SK-N-SH (cell line): ENCODE data around the gene CCM2. TPM values are rescaled to one million over a fixed set of nuclear protein-coding genes. Genes with fewer than 3 reads are reported as not detected.

Experiments used
- CTCF ChIA-PET: fragments of 300-600, 350-600 bp; formaldehyde crosslinking; extraction: SDS; loops from one replicate; lab custom pipeline; 2021; lab: Yijun Ruan, JAX
- POLR2A ChIA-PET: fragments of 350-600 bp; sonication (Branson Sonifier 250); formaldehyde crosslinking; extraction: SDS; loops from one replicate; lab custom pipeline; 2020; ENCODE audit warnings: antibody characterized with exemption, inconsistent platforms; lab: Yijun Ruan, JAX
- DNase-seq: peaks from one replicate; pipeline ENCODE4 v3.0.0; 2012
- H2AFZ ChIP-seq: fragments of 200-600 bp; sonication (generic); 2 replicates; pipeline ENCODE4 v1.8.1; 2016; ENCODE audit warnings: antibody characterized with exemption, mild to moderate bottlenecking, low read depth
- H3F3A ChIP-seq: fragments of 200-600 bp; sonication (generic); replicated peaks from 2 replicates; pipeline ENCODE3; 2016; ENCODE audit warnings: antibody characterized with exemption, mild to moderate bottlenecking; ENCODE audit not compliant: insufficient read depth
- H3K27ac ChIP-seq, 2 experiments: fragments of 200-500 bp in 1 of 2; fragments of 200-600 bp in 1 of 2; sonication (Bioruptor generic) in 1 of 2; sonication (generic), shearing (Covaris generic) in 1 of 2; 2 replicates each; pipeline versions ENCODE4 v1.5.1 to v1.6.1; 2014 to 2016; ENCODE audit warnings: low read depth in 2 of 2, inconsistent platforms in 1 of 2, low read length in 1 of 2, mild to moderate bottlenecking in 1 of 2, mixed read lengths in 1 of 2
- H3K27me3 ChIP-seq: fragments of 200-600 bp; sonication (generic), shearing (Covaris generic); 2 replicates; pipeline ENCODE4 v1.6.1; 2016; ENCODE audit warnings: mixed run types; ENCODE audit not compliant: insufficient read depth
- H3K36me3 ChIP-seq, 2 experiments: fragments of 200-500 bp in 1 of 2; fragments of 200-600 bp in 1 of 2; sonication (Bioruptor generic) in 1 of 2; sonication (generic) in 1 of 2; replicated peaks in 1 of 2; 2 replicates each; pipeline versions ENCODE3 to v1.5.1; 2014 to 2016; ENCODE audit warnings: low read length in 1 of 2, mild to moderate bottlenecking in 1 of 2; ENCODE audit not compliant: insufficient read depth in 2 of 2, control insufficient read depth in 1 of 2
- H3K4me1 ChIP-seq, 2 experiments: fragments of 200-500 bp in 1 of 2; fragments of 200-600 bp in 1 of 2; sonication (Bioruptor generic) in 1 of 2; sonication (generic), shearing (Covaris generic) in 1 of 2; 2 replicates each; pipeline versions ENCODE4 v1.5.1 to v1.6.1; 2014 to 2016; ENCODE audit warnings: low read depth in 1 of 2, low read length in 1 of 2, mixed run types in 1 of 2; ENCODE audit not compliant: insufficient read depth in 2 of 2, control insufficient read depth in 1 of 2
- H3K4me2 ChIP-seq: fragments of 200-600 bp; sonication (generic), shearing (Covaris generic); 2 replicates; pipeline ENCODE4 v1.6.1; 2017; ENCODE audit warnings: mixed run types
- H3K4me3 ChIP-seq, 2 experiments: fragments of 200-500 bp in 1 of 2; fragments of 200-600 bp in 1 of 2; sonication (Bioruptor generic) in 1 of 2; sonication (generic), shearing (Covaris generic) in 1 of 2; 2 replicates each; pipeline versions ENCODE4 v1.5.1 to v1.8.1; 2014 to 2016; ENCODE audit warnings: low read depth in 2 of 2, inconsistent platforms in 1 of 2, low read length in 1 of 2, mild to moderate bottlenecking in 1 of 2, mixed read lengths in 1 of 2, moderate library complexity in 1 of 2
- H3K79me2 ChIP-seq: fragments of 200-600 bp; sonication (generic); 2 replicates; pipeline ENCODE4 v1.8.1; 2017; ENCODE audit warnings: mild to moderate bottlenecking; ENCODE audit not compliant: insufficient read depth
- H3K9ac ChIP-seq: fragments of 200-600 bp; sonication (generic); 2 replicates; pipeline ENCODE4 v1.6.1; 2017; ENCODE audit warnings: mixed run types
- H3K9me2 ChIP-seq: fragments of 200-600 bp; sonication (generic); 2 replicates; pipeline ENCODE4 v1.6.1; 2017; ENCODE audit warnings: mixed run types
- H3K9me3 ChIP-seq: fragments of 200-600 bp; sonication (generic); 2 replicates; pipeline ENCODE4 v1.6.1; 2017; ENCODE audit warnings: mixed run types, mild to moderate bottlenecking, moderate library complexity
- H4K20me1 ChIP-seq: fragments of 200-600 bp; sonication (generic); 2 replicates; pipeline ENCODE4 v1.6.1; 2017; ENCODE audit warnings: mild to moderate bottlenecking, mixed run types; ENCODE audit not compliant: insufficient read depth
- CHD2 ChIP-seq: fragments of 150-350 bp; IDR thresholded peaks from 2 replicates; pipeline ENCODE4 v1.6.1; 2018; ENCODE audit warnings: low read length; ENCODE audit not compliant: partially characterized antibody
- FOSL2 ChIP-seq: IDR thresholded peaks from 2 replicates; pipeline ENCODE4 v1.4.0; 2012; ENCODE audit warnings: low read depth, mild to moderate bottlenecking, moderate library complexity, borderline replicate concordance
- FOXJ3 ChIP-seq: sonication (generic); formaldehyde crosslinking; IDR thresholded peaks from 2 replicates; pipeline ENCODE4 v1.5.1; 2020; ENCODE audit warnings: mild to moderate bottlenecking, missing genetic modification reagents
- FOXM1 ChIP-seq: IDR thresholded peaks from 2 replicates; pipeline ENCODE4 v1.4.0; 2012; ENCODE audit warnings: low read depth, mild to moderate bottlenecking
- GATA2 ChIP-seq: sonication (generic); formaldehyde crosslinking; IDR thresholded peaks from 2 replicates; pipeline ENCODE4 v1.5.0; 2020; ENCODE audit warnings: mild to moderate bottlenecking, missing genetic modification reagents
- JUND ChIP-seq: IDR thresholded peaks from 2 replicates; pipeline ENCODE4 v1.4.0; 2012
- MEF2A ChIP-seq: IDR thresholded peaks from 2 replicates; pipeline ENCODE4 v1.4.0; 2012; ENCODE audit warnings: low read depth, borderline replicate concordance
- MXI1 ChIP-seq: IDR thresholded peaks from 2 replicates; pipeline ENCODE4 v1.6.1; 2012; ENCODE audit warnings: mild to moderate bottlenecking, low read depth, low read length, improper control_type of control experiment
- NFIC ChIP-seq: IDR thresholded peaks from 2 replicates; pipeline ENCODE4 v1.4.0; 2012; ENCODE audit warnings: borderline replicate concordance
- NRF1 ChIP-seq: IDR thresholded peaks from 2 replicates; pipeline ENCODE4 v1.6.1; 2012; ENCODE audit warnings: low read depth, mild to moderate bottlenecking, low read length
- POLR2AphosphoS5 ChIP-seq: IDR thresholded peaks from 2 replicates; pipeline ENCODE4 v1.6.1; 2012; ENCODE audit warnings: low read depth, low read length
- RAD21 ChIP-seq: IDR thresholded peaks from 2 replicates; pipeline ENCODE4 v1.6.1; 2012; ENCODE audit warnings: mild to moderate bottlenecking, low read length
- RFX5 ChIP-seq: IDR thresholded peaks from 2 replicates; pipeline ENCODE4 v1.6.1; 2012; ENCODE audit warnings: mild to moderate bottlenecking, improper control_type of control experiment, low read length
- TAF1 ChIP-seq: IDR thresholded peaks from 2 replicates; pipeline ENCODE4 v1.6.1; 2012; ENCODE audit warnings: low read depth, mild to moderate bottlenecking, low read length, moderate library complexity, borderline replicate concordance
- YY1 ChIP-seq: IDR thresholded peaks from 2 replicates; pipeline ENCODE4 v1.4.0; 2012; ENCODE audit warnings: low read depth, mild to moderate bottlenecking
- WGBS: methylation state at CpG from one replicate; pipeline ENCODE4 v1.1.6; 2017; ENCODE audit warnings: low lambda C conversion rate; 5-methylcytosine and 5-hydroxymethylcytosine counted together
- polyA plus RNA-seq, 3 experiments: library from polyadenylated mRNA; depleted of rRNA; stranded (reverse); fragments of >200 nt; gene quantifications; 2 replicates each; pipeline ENCODE4 v1.2.3, GENCODE V29; 2012
- TF ChIP-seq, protein P1 (sequence below): IDR thresholded peaks from 2 replicates; pipeline ENCODE4 v1.4.0; 2012; ENCODE audit warnings: low read depth, borderline replicate concordance
- TF ChIP-seq, protein P2 (sequence below): fragments of 150-350 bp; IDR thresholded peaks from 2 replicates; pipeline ENCODE4 v1.6.1; 2017; ENCODE audit warnings: antibody characterized with exemption, low read length, low read depth, borderline replicate concordance
- TF ChIP-seq, protein P3 (sequence below): fragments of 200-600 bp; sonication (generic); IDR thresholded peaks from 2 replicates; pipeline ENCODE4 v1.6.1; 2017; ENCODE audit warnings: antibody characterized with exemption, mild to moderate bottlenecking, moderate library complexity
- TF ChIP-seq, protein P4 (sequence below): IDR thresholded peaks from 2 replicates; pipeline ENCODE4; 2012
- TF ChIP-seq, protein P5 (sequence below): fragments of 150-350 bp; IDR thresholded peaks from 2 replicates; pipeline ENCODE4 v1.6.1; 2016; ENCODE audit warnings: mild to moderate bottlenecking, low read depth, low read length

CCM2 gene
- polyA plus RNA-seq, 1 of the 3 experiments (the other 2 are of a cell fraction), result 83.2 TPM

DNA sequence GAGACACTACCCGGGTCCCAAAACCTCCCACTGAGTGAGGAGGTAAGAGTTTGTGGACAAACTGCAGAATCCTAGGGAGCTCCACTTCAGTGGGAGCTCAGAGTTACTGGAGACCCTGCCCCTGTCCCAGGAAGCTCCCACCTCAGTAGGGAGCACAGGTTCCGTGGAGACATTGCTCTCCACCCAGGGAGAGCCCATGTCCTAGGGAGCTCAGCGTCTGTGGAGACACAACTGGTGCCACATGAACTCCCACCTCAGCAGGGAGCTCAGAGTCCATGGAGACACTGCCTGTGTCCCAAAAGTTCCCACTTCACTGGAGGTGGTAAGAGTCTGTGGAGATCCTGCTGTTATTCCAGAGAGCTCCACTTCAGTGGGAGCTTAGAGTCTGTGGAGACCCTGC lies 27.4 kb upstream of the CCM2 start:
- H3K79me2 ChIP-seq, result no peaks in the 10 kb centered on the region
- H3K9me3 ChIP-seq, result no peaks in the 10 kb centered on the region
- no peak overlapping the region for H3K9ac ChIP-seq
- no peak overlapping the region for H3K27ac ChIP-seq
- no peak overlapping the region for H3K4me3 ChIP-seq
- no peak for DNase-seq
- no peaks in the 10 kb centered on the region for H3K36me3 ChIP-seq
- TF ChIP-seq CHD2 (no peak), FOXM1 (no peak), TAF1 (no peak), NFIC (no peak), RFX5 (no peak), FOSL2 (no peak), POLR2AphosphoS5 (no peak), NRF1 (no peak), JUND (no peak), FOXJ3 (CRISPR knock-in tag) (no peak), YY1 (no peak), RAD21 (no peak), MXI1 (no peak), MEF2A (no peak), GATA2 (CRISPR knock-in tag) (no peak)
- TF ChIP-seq, protein P1, sequence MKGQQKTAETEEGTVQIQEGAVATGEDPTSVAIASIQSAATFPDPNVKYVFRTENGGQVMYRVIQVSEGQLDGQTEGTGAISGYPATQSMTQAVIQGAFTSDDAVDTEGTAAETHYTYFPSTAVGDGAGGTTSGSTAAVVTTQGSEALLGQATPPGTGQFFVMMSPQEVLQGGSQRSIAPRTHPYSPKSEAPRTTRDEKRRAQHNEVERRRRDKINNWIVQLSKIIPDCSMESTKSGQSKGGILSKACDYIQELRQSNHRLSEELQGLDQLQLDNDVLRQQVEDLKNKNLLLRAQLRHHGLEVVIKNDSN, result no peak
- TF ChIP-seq, protein P2, sequence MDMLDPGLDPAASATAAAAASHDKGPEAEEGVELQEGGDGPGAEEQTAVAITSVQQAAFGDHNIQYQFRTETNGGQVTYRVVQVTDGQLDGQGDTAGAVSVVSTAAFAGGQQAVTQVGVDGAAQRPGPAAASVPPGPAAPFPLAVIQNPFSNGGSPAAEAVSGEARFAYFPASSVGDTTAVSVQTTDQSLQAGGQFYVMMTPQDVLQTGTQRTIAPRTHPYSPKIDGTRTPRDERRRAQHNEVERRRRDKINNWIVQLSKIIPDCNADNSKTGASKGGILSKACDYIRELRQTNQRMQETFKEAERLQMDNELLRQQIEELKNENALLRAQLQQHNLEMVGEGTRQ, result no peak
- TF ChIP-seq, protein P3, sequence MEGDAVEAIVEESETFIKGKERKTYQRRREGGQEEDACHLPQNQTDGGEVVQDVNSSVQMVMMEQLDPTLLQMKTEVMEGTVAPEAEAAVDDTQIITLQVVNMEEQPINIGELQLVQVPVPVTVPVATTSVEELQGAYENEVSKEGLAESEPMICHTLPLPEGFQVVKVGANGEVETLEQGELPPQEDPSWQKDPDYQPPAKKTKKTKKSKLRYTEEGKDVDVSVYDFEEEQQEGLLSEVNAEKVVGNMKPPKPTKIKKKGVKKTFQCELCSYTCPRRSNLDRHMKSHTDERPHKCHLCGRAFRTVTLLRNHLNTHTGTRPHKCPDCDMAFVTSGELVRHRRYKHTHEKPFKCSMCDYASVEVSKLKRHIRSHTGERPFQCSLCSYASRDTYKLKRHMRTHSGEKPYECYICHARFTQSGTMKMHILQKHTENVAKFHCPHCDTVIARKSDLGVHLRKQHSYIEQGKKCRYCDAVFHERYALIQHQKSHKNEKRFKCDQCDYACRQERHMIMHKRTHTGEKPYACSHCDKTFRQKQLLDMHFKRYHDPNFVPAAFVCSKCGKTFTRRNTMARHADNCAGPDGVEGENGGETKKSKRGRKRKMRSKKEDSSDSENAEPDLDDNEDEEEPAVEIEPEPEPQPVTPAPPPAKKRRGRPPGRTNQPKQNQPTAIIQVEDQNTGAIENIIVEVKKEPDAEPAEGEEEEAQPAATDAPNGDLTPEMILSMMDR, result no peak
- TF ChIP-seq, protein P4, sequence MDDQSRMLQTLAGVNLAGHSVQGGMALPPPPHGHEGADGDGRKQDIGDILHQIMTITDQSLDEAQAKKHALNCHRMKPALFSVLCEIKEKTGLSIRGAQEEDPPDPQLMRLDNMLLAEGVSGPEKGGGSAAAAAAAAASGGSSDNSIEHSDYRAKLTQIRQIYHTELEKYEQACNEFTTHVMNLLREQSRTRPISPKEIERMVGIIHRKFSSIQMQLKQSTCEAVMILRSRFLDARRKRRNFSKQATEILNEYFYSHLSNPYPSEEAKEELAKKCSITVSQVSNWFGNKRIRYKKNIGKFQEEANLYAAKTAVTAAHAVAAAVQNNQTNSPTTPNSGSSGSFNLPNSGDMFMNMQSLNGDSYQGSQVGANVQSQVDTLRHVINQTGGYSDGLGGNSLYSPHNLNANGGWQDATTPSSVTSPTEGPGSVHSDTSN, result no peak
- TF ChIP-seq, protein P5, sequence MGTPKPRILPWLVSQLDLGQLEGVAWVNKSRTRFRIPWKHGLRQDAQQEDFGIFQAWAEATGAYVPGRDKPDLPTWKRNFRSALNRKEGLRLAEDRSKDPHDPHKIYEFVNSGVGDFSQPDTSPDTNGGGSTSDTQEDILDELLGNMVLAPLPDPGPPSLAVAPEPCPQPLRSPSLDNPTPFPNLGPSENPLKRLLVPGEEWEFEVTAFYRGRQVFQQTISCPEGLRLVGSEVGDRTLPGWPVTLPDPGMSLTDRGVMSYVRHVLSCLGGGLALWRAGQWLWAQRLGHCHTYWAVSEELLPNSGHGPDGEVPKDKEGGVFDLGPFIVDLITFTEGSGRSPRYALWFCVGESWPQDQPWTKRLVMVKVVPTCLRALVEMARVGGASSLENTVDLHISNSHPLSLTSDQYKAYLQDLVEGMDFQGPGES, result no peak
- TF ChIP-seq, all 33 proteins: peak for 0
- peaks cover 0 to 3% of the 10 kb centered on the region in 2 experiments; a peak in 1 of 4 replicates for H3K4me1 ChIP-seq
- H2AFZ ChIP-seq, result no peak overlapping the region
- H3F3A ChIP-seq, result no peaks in the 10 kb centered on the region
- no peaks in the 10 kb centered on the region for H3K27me3 ChIP-seq
- CTCF ChIA-PET, result interaction anchor here (0.8 to 6.2 kb wide), 12 partner anchors 8 to 384 kb away, joined by 3 to 125 read pairs (median 6); partner anchors contain the start of gene TBRG4
- no peaks in the 10 kb centered on the region for H4K20me1 ChIP-seq
- H3K9me2 ChIP-seq, result no peaks in the 10 kb centered on the region
- 60% methylated on average over 3 of the region's 3 CpGs for WGBS
- POLR2A ChIA-PET, result interaction anchor here (0.7 to 2.8 kb wide), 5 partner anchors 10 to 391 kb away, joined by 3 to 16 read pairs (median 8); partner anchors contain the start of genes TBRG4 and TMED4
- H3K4me2 ChIP-seq, result no peak overlapping the region
